ENCODE results near the gene UCP3.
A peak's percentile ranks its signal among the peaks of the same experiment; 100 is the strongest.

UCP3 gene

DNA sequence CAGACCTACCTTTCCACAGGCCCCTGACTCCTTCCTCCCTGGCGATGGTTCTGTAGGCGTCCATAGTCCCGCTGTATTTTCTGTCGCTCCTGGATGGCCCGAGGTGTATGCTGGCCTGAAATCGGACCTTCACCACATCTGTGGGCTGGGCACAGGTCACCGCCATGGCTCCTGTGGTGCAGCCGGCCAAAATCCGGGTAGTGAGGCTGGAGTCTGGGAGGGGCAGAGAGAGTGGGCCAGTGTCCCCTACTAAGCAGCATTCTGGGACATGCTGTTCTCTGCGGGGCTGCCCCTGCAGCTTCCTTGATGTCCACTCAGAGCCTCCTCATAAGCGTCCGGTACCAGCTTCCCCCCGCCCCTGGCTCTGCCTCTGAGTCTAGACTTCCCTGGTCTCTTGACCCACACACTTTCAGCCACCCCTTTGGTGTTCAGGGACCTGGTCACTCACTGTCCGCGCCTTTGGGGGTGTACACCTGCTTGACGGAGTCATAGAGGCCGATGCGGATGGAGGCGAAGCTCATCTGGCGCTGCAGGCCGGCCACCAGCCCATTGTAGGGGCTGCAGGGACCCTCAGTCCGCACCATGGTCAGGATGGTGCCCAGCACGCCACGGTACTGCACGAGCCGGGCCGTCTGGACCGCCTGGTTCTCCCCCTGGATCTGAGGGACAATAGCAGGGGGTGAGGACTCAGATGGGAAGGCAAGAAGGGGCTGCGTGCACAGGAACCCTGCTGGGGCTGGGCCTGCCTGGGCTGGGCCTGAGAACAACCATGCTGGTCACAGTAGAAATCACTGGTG is 3.0 kb downstream of the UCP3 start:
- H3K9me3 Mint-ChIP-seq = no peaks in the 10 kb centered on the region
- peaks cover 4% of the 10 kb centered on the region for H3K27me3 Mint-ChIP-seq (ENCODE audit: low read depth, poor library complexity)
- no peak overlapping the region for H3K27ac Mint-ChIP-seq
- no peak for DNase-seq
- H3K4me3 Mint-ChIP-seq = no peak overlapping the region
- TF ChIP-seq, protein P1, sequence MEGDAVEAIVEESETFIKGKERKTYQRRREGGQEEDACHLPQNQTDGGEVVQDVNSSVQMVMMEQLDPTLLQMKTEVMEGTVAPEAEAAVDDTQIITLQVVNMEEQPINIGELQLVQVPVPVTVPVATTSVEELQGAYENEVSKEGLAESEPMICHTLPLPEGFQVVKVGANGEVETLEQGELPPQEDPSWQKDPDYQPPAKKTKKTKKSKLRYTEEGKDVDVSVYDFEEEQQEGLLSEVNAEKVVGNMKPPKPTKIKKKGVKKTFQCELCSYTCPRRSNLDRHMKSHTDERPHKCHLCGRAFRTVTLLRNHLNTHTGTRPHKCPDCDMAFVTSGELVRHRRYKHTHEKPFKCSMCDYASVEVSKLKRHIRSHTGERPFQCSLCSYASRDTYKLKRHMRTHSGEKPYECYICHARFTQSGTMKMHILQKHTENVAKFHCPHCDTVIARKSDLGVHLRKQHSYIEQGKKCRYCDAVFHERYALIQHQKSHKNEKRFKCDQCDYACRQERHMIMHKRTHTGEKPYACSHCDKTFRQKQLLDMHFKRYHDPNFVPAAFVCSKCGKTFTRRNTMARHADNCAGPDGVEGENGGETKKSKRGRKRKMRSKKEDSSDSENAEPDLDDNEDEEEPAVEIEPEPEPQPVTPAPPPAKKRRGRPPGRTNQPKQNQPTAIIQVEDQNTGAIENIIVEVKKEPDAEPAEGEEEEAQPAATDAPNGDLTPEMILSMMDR (IDR thresholded peaks at IDR 0.05) = no peak
- H3K4me1 Mint-ChIP-seq = peaks cover 43% of the 10 kb centered on the region
- H3K36me3 Mint-ChIP-seq (ENCODE audit: low read depth) = peaks cover 30% of the 10 kb centered on the region

GRCh38 chr11:74004759-74005615 is 3.9 kb downstream of the UCP3 start:
- TF ChIP-seq, protein P1 (IDR thresholded peaks at IDR 0.05) = no peak
- no peak overlapping the region for H3K27ac Mint-ChIP-seq
- H3K9me3 Mint-ChIP-seq = no peaks in the 10 kb centered on the region
- no peak for DNase-seq
- H3K4me3 Mint-ChIP-seq = no peak overlapping the region
- H3K36me3 Mint-ChIP-seq (ENCODE audit: low read depth) = peaks cover 29% of the 10 kb centered on the region
- peaks cover 43% of the 10 kb centered on the region for H3K4me1 Mint-ChIP-seq
- H3K27me3 Mint-ChIP-seq (ENCODE audit: low read depth, poor library complexity) = peaks cover 4% of the 10 kb centered on the region

DNA sequence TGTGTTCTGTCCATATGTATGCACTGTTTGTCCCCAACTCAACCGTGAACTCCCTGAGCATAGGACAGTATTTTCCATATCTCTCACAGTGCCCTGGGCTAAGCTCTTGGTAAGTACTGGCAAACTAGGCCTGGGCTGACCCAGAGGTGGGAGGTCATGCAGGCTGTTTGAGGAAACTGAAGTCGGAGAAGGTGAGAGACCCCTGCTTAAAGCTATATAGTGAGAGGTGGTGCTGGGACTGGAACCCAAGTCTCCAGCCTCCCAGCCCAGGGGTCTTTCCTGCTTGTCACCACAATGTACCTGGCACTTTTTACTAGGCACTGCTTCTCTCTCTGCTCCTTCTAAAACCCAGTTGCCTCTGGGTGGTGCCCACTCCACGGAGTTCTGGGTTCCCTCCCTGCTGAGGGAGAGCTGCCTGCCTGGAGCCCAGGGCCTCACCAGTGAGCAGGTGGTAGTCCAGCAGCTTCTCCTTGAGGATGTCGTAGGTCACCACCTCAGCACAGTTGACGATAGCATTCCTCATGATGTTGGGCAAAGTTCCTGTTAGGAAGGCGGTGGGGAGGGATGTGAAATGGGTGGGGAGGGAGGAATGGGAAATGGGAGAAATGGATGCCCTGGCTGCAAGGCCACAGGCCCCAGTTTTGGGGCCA is 4.7 kb downstream of the UCP3 start:
- no peaks in the 10 kb centered on the region for H3K9me3 Mint-ChIP-seq
- TF ChIP-seq, protein P1 (IDR thresholded peaks at IDR 0.05) = no peak
- peaks cover 36% of the 10 kb centered on the region for H3K36me3 Mint-ChIP-seq (ENCODE audit: low read depth)
- no peak for DNase-seq
- H3K4me3 Mint-ChIP-seq = no peak overlapping the region
- H3K4me1 Mint-ChIP-seq = peaks cover 45% of the 10 kb centered on the region
- H3K27me3 Mint-ChIP-seq (ENCODE audit: low read depth, poor library complexity) = peaks cover 4% of the 10 kb centered on the region
- H3K27ac Mint-ChIP-seq = peak overlapping the region; percentile 59

GRCh38 chr11:74002832-74003231 is 6.1 kb downstream of the UCP3 start:
- Mint-ChIP-seq H3K27me3 (ENCODE audit: low read depth, poor library complexity) (no peaks in the 10 kb centered on the region), H3K4me3 (no peak overlapping the region), H3K9me3 (no peaks in the 10 kb centered on the region), H3K36me3 (ENCODE audit: low read depth) (peaks cover 37% of the 10 kb centered on the region), H3K4me1 (peaks cover 35% of the 10 kb centered on the region), H3K27ac (no peak overlapping the region)
- no peak for DNase-seq
- TF ChIP-seq, protein P1 (IDR thresholded peaks at IDR 0.05) = no peak

- Mint-ChIP-seq H3K4me3 (no peak overlapping the region), H3K36me3 (ENCODE audit: low read depth) (peaks cover 37% of the 10 kb centered on the region), H3K27ac (no peak overlapping the region), H3K4me1 (peaks cover 42% of the 10 kb centered on the region), H3K9me3 (no peaks in the 10 kb centered on the region), H3K27me3 (ENCODE audit: low read depth, poor library complexity) (peaks cover 7% of the 10 kb centered on the region)
- TF ChIP-seq, protein P1 (IDR thresholded peaks at IDR 0.05) = no peak
- no peak for DNase-seq
Observed at GRCh38 chr11:74001822-74002286, 7.0 kb downstream of the UCP3 start.
